K562 (cell line): ENCODE measurements around the gene RPLP2. TPM values are rescaled to one million over a fixed set of nuclear protein-coding genes. Genes with fewer than 3 reads are reported as not detected.

Source experiments
- FIP1L1 ChIP-seq: fragments of 200-400 bp; formaldehyde crosslinking; IDR thresholded peaks from 2 replicates; pipeline ENCODE4 v1.6.1; 2018; ENCODE audit warnings: mild to moderate bottlenecking, low read depth, low read length; ENCODE audit not compliant: poor library complexity, severe bottlenecking
- GTF2E2 ChIP-seq: fragments of 200-800 bp; sonication (Bioruptor generic); IDR thresholded peaks from 2 replicates; pipeline ENCODE4 v1.6.1; 2016; ENCODE audit warnings: missing genetic modification characterization, missing compliant biosample characterization
- HDAC8 ChIP-seq: fragments of 450-650 bp; IDR thresholded peaks from 2 replicates; pipeline ENCODE4 v1.6.1; 2016; ENCODE audit warnings: mild to moderate bottlenecking, missing genetic modification characterization, moderate library complexity, missing compliant biosample characterization
- HNRNPLL ChIP-seq: fragments of 200-400 bp; formaldehyde crosslinking; IDR thresholded peaks from 2 replicates; pipeline ENCODE4 v1.6.1; 2017; ENCODE audit warnings: low read length, low read depth, mild to moderate bottlenecking; ENCODE audit not compliant: poor library complexity, severe bottlenecking
- MYC ChIP-seq, 2 experiments: fragments of 250-450 bp in 1 of 2; sonication (Bioruptor Pico) in 1 of 2; IDR thresholded peaks; 2 replicates each; pipeline versions ENCODE4 v1.5.1 to v1.6.1; 2012 to 2021; ENCODE audit warnings: low read depth in 2 of 2, borderline replicate concordance in 1 of 2, improper control_type of control experiment in 1 of 2, low read length in 1 of 2, mild to moderate bottlenecking in 1 of 2, moderate library complexity in 1 of 2
- NELFE ChIP-seq: IDR thresholded peaks from 2 replicates; pipeline ENCODE4 v1.6.1; 2011; ENCODE audit warnings: mild to moderate bottlenecking; ENCODE audit not compliant: insufficient read depth, insufficient read length
- NR2C2 ChIP-seq, 2 experiments: fragments of 200-800 bp in 1 of 2; sonication (Bioruptor generic) in 1 of 2; sonication (generic) in 1 of 2; formaldehyde crosslinking in 1 of 2; IDR thresholded peaks; 2 replicates each; pipeline versions ENCODE4 v1.6.1 to v1.8.0; 2016 to 2022; ENCODE audit warnings: mild to moderate bottlenecking in 1 of 2, missing compliant biosample characterization in 1 of 2, missing genetic modification characterization in 1 of 2, missing genetic modification reagents in 1 of 2
- NRF1 ChIP-seq, 2 experiments: fragments of 450-650 bp; IDR thresholded peaks in 1 of 2; conservative IDR thresholded peaks in 1 of 2; 2 replicates each; pipeline ENCODE4 v1.6.1; 2014; ENCODE audit warnings: mild to moderate bottlenecking in 2 of 2
- POLR2A ChIP-seq: fragments of 450-650 bp; conservative IDR thresholded peaks from 2 replicates; pipeline ENCODE4 v1.6.1; 2016
- SIN3B ChIP-seq: fragments of 450-650 bp; IDR thresholded peaks from 2 replicates; pipeline ENCODE4 v1.6.1; 2017; ENCODE audit warnings: low read depth, mild to moderate bottlenecking, moderate library complexity
- SMARCA4 ChIP-seq: fragments of 450-650 bp; IDR thresholded peaks from 2 replicates; pipeline ENCODE4 v1.6.1; 2016
- SRF ChIP-seq, 2 experiments: fragments of 250-450, 450-650 bp in 1 of 2; sonication (Bioruptor Pico) in 1 of 2; sonication (generic) in 1 of 2; formaldehyde crosslinking; IDR thresholded peaks; 2 replicates each; pipeline versions ENCODE4 v1.5.0 to v1.5.1; 2020 to 2022; ENCODE audit warnings: mild to moderate bottlenecking in 1 of 2, missing genetic modification reagents in 1 of 2
- TAF9B ChIP-seq: fragments of 450-650 bp; IDR thresholded peaks from 2 replicates; pipeline ENCODE4 v1.6.1; 2018; ENCODE audit warnings: mild to moderate bottlenecking; ENCODE audit not compliant: partially characterized antibody
- TBP ChIP-seq: optimal IDR thresholded peaks from 2 replicates; pipeline ENCODE3; 2011; ENCODE audit warnings: low read depth, low read length, improper control_type of control experiment
- ZNF507 ChIP-seq: conservative IDR thresholded peaks from 2 replicates; pipeline ENCODE4 v1.6.1; 2017; ENCODE audit warnings: missing genetic modification characterization, missing compliant biosample characterization
- ZNF780A ChIP-seq: fragments of 250-450 bp; sonication (Bioruptor Pico); IDR thresholded peaks from 2 replicates; pipeline ENCODE4 v1.5.0; 2021; ENCODE audit warnings: mild to moderate bottlenecking
- polyA plus RNA-seq, 8 experiments: library from polyadenylated mRNA; depleted of rRNA in 4 of 8; stranded (reverse) in 5 of 8; unstranded in 3 of 8; fragments of >200 nt; fragmentation: Nextera tagmentation in 2 of 8; fragmentation: Illumina TruSeq in 1 of 8; extraction: Ambion mirVana in 2 of 8; extraction: Trizol in 1 of 8; gene quantifications; 2 replicates each; pipeline versions ENCODE4 v1.2.1 to v1.2.3, GENCODE V29; 2011 to 2014; ENCODE audit warnings: inconsistent platforms in 1 of 8, missing spikeins in 1 of 8
- total RNA-seq, 7 experiments: library from RNA; depleted of rRNA in 6 of 7; stranded (reverse); fragments of >200 nt in 6 of 7; fragmentation: Illumina TruSeq in 2 of 7; extraction: Trizol in 2 of 7; gene quantifications; 2 replicates each; pipeline versions ENCODE4 v1.2.1 to v1.2.3, GENCODE V29; 2011 to 2021; ENCODE audit warnings: low replicate concordance in 1 of 7
- TF ChIP-seq, protein P1 (sequence below), 2 experiments: IDR thresholded peaks; 2 replicates each; pipeline ENCODE4 v1.6.1; 2011; ENCODE audit warnings: borderline replicate concordance in 1 of 2, control low read depth in 1 of 2, low read depth in 1 of 2, low read length in 1 of 2, mild to moderate bottlenecking in 1 of 2, mixed read lengths in 1 of 2, moderate library complexity in 1 of 2; ENCODE audit not compliant: insufficient read depth in 1 of 2, insufficient read length in 1 of 2, poor library complexity in 1 of 2, severe bottlenecking in 1 of 2; ENCODE audit errors: extremely low read depth in 1 of 2
- TF ChIP-seq, protein P2 (sequence below): fragments of 200-800 bp; sonication (Bioruptor generic); IDR thresholded peaks from 2 replicates; pipeline ENCODE4 v1.6.1; 2017; ENCODE audit warnings: missing genetic modification characterization, missing compliant biosample characterization
- TF ChIP-seq, protein P3 (sequence below): fragments of 450-650 bp; IDR thresholded peaks from 2 replicates; pipeline ENCODE4 v1.6.1; 2016; ENCODE audit warnings: mild to moderate bottlenecking
- TF ChIP-seq, protein P4 (sequence below): sonication (generic); formaldehyde crosslinking; IDR thresholded peaks from 2 replicates; pipeline ENCODE4 v1.9.0; 2022; ENCODE audit warnings: mild to moderate bottlenecking, missing genetic modification reagents

Gene RPLP2
- total and polyA plus RNA-seq, 9 of the 15 experiments (the other 6 are each of a cell fraction or from before 2014, with no cell fraction given), result 528 to 3,807 (median 1,633) TPM

DNA sequence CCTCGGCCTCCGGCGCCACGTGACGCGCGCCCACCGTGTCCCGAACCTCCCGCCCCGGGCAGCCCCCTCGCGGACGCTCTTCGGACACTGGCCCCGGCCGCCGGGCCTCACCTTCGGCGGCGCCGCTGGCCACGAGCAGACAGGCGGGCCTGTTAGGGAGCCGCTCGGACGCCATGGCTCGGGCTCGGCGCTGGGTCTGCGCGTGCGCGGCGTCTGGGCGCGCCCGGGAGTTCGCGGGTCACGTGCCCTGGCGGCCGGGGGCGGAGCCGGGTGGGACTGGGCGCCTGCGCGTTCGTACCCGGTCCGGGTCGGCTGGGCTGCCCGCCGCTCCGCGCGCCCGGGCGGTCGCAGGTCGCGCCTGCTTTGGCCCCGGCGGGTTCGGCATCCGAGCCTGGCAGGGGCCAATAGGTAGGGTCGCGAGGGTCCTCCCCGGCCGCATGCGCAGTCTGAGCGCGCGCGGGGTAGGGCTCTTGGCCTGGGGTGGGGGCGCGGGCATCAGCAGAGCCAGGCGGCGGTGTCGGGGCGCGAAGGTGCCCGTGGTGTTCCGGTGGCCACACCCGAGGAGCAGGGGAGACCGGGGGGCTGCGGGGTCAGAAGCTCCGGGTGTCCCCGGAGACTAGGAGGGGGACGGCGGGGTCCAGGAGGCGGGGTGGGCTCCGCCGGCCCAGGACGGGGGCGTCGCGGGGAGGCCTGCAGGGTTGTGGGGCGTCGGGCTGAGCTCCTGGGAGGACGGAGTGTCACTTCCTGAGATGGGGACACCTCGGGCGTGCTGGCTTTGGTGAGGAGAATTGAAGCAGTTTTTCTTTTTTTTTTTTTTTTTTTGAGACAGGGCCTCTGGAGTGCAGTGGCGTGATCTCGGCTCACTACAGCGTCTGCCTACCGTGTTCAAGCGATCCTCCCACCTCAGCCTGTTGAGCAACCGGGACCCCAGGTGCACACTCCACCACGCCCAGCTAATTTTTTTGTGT, 32.2 kb upstream of the RPLP2 start, which contains the start of gene GATD1 (continued):
- TF ChIP-seq SRF (CRISPR knock-in tag; IDR thresholded peaks at IDR 0.05), result no peak
- no peak for TF ChIP-seq HDAC8
- peak; percentile 73 for TF ChIP-seq TBP
- no peak for TF ChIP-seq GTF2E2 (tag)
- peak; percentile 80; the same call in 1 of the 2 replicates for TF ChIP-seq MYC (IDR thresholded peaks at IDR 0.05; ENCODE audit: low read depth, low read length)
- no peak for TF ChIP-seq MYC (CRISPR knock-in tag; IDR thresholded peaks at IDR 0.05; ENCODE audit: borderline replicate concordance, low read depth)
- TF ChIP-seq, protein P1, sequence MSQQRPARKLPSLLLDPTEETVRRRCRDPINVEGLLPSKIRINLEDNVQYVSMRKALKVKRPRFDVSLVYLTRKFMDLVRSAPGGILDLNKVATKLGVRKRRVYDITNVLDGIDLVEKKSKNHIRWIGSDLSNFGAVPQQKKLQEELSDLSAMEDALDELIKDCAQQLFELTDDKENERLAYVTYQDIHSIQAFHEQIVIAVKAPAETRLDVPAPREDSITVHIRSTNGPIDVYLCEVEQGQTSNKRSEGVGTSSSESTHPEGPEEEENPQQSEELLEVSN (IDR thresholded peaks at IDR 0.05; ENCODE audit: borderline replicate concordance in 1 of 2, extremely low read depth in 1 of 2, insufficient read depth in 1 of 2, insufficient read length in 1 of 2, low read depth in 1 of 2, low read length in 1 of 2, poor library complexity in 1 of 2, severe bottlenecking in 1 of 2), result peak; percentile 21 to 90
- no peak for TF ChIP-seq ZNF780A
- TF ChIP-seq TAF9B, result no peak
- no peak for TF ChIP-seq NR2C2 (CRISPR knock-in tag; IDR thresholded peaks at IDR 0.05)
- TF ChIP-seq NR2C2 (tag; IDR thresholded peaks at IDR 0.05), result peak; percentile 56; the same call in 1 of the 2 replicates
- no peak for TF ChIP-seq SMARCA4
- peak; percentile 82 for TF ChIP-seq POLR2A
- TF ChIP-seq FIP1L1, result peak; percentile 7
- TF ChIP-seq, protein P2, sequence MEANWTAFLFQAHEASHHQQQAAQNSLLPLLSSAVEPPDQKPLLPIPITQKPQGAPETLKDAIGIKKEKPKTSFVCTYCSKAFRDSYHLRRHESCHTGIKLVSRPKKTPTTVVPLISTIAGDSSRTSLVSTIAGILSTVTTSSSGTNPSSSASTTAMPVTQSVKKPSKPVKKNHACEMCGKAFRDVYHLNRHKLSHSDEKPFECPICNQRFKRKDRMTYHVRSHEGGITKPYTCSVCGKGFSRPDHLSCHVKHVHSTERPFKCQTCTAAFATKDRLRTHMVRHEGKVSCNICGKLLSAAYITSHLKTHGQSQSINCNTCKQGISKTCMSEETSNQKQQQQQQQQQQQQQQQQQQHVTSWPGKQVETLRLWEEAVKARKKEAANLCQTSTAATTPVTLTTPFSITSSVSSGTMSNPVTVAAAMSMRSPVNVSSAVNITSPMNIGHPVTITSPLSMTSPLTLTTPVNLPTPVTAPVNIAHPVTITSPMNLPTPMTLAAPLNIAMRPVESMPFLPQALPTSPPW (CRISPR knock-in tag), result peak; percentile 31; the same call in 1 of the 2 replicates
- TF ChIP-seq, protein P3, sequence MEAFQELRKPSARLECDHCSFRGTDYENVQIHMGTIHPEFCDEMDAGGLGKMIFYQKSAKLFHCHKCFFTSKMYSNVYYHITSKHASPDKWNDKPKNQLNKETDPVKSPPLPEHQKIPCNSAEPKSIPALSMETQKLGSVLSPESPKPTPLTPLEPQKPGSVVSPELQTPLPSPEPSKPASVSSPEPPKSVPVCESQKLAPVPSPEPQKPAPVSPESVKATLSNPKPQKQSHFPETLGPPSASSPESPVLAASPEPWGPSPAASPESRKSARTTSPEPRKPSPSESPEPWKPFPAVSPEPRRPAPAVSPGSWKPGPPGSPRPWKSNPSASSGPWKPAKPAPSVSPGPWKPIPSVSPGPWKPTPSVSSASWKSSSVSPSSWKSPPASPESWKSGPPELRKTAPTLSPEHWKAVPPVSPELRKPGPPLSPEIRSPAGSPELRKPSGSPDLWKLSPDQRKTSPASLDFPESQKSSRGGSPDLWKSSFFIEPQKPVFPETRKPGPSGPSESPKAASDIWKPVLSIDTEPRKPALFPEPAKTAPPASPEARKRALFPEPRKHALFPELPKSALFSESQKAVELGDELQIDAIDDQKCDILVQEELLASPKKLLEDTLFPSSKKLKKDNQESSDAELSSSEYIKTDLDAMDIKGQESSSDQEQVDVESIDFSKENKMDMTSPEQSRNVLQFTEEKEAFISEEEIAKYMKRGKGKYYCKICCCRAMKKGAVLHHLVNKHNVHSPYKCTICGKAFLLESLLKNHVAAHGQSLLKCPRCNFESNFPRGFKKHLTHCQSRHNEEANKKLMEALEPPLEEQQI, result no peak
- TF ChIP-seq ZNF507 (tag), result no peak
- TF ChIP-seq HNRNPLL, result no peak
- TF ChIP-seq NELFE, result no peak
- TF ChIP-seq NRF1 (conservative IDR thresholded peaks at IDR 0.05 in 1 of 2, IDR thresholded peaks at IDR 0.05 in 1 of 2), result peak; percentile 90 to 92
- TF ChIP-seq, protein P4, sequence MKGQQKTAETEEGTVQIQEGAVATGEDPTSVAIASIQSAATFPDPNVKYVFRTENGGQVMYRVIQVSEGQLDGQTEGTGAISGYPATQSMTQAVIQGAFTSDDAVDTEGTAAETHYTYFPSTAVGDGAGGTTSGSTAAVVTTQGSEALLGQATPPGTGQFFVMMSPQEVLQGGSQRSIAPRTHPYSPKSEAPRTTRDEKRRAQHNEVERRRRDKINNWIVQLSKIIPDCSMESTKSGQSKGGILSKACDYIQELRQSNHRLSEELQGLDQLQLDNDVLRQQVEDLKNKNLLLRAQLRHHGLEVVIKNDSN (CRISPR knock-in tag), result peak; percentile 89
- peak; percentile 85 for TF ChIP-seq SIN3B
